Uterus (tissue), 4 donors: ENCODE data around the gene RBP5. TPM values are rescaled to one million over a fixed set of nuclear protein-coding genes. Genes with fewer than 3 reads are reported as not detected.
A peak's percentile ranks its signal among the peaks of the same experiment; 100 is the strongest.
"Not testable (repeated sequence)": the region's sequence is repeated elsewhere in the genome, so short reads cannot be mapped to it uniquely, and the experiment has no call there.

Source experiments
- DNase-seq, 2 donors: peaks; one replicate each; pipeline ENCODE4 v3.0.0-alpha.2; 2019 to 2020
- H3K27ac ChIP-seq, 2 donors: fragments of 200-600 bp; sonication (generic); 1 replicate in 1 of 2; 2 replicates in 1 of 2; pipeline ENCODE4 v1.5.1; 2016 to 2018
- H3K27me3 ChIP-seq, 2 donors: fragments of 200-600 bp; sonication (generic); one replicate each; pipeline ENCODE4 v1.5.1; 2018 to 2019; ENCODE audit warnings: control low read depth in 1 of 2
- H3K36me3 ChIP-seq, 2 donors: fragments of 200-600 bp; sonication (generic); one replicate each; pipeline ENCODE4 v1.5.1; 2019; ENCODE audit warnings: control low read depth in 1 of 2
- H3K4me1 ChIP-seq, 2 donors: fragments of 200-600 bp; sonication (generic); one replicate each; pipeline ENCODE4 v1.5.1; 2018 to 2019; ENCODE audit warnings: control low read depth in 1 of 2
- H3K4me3 ChIP-seq, 2 donors: fragments of 200-600 bp; sonication (generic); 1 replicate in 1 of 2; 2 replicates in 1 of 2; pipeline ENCODE4 v1.5.1; 2018 to 2019; ENCODE audit warnings: mild to moderate bottlenecking in 1 of 2
- H3K9me3 ChIP-seq, 2 donors: fragments of 200-600 bp; sonication (generic); one replicate each; pipeline ENCODE4 v1.5.1; 2019; ENCODE audit warnings: control low read depth in 1 of 2
- CTCF ChIP-seq, 4 experiments: fragments of 200-600 bp in 2 of 4; fragments of 450-650 bp in 2 of 4; sonication (generic) in 2 of 4; IDR thresholded peaks; one replicate each; pipeline ENCODE4 v1.5.1; 2016 to 2019; ENCODE audit warnings: antibody characterized with exemption in 4 of 4, mild to moderate bottlenecking in 2 of 4, moderate library complexity in 1 of 4
- POLR2A ChIP-seq, 2 donors: fragments of 450-650 bp; IDR thresholded peaks; one replicate each; pipeline ENCODE4 v1.6.1; 2016; ENCODE audit warnings: antibody characterized with exemption in 2 of 2, mild to moderate bottlenecking in 1 of 2, moderate library complexity in 1 of 2
- intact Hi-C: fragments of 100-400 bp; cut with DNase I; formaldehyde crosslinking; loops from one replicate; pipeline ENCODE4 v1.15.1; 2023; ENCODE audit warnings: low total_unique reads
- total RNA-seq, 4 donors: library from RNA; depleted of rRNA in 3 of 4; stranded (reverse); fragments of >200 nt in 3 of 4; gene quantifications; one replicate each; pipeline versions ENCODE4 v1.1.0 to v1.2.4, GENCODE V29; 2014 to 2023
- donor health status: DM: yes; HTN: yes; CAD: no.

The RBP5 gene
- total RNA-seq, 4 donors from 2014 or later = 2.4 to 26.5 (median 8.2) TPM; not detected in 1

- Histone ChIP-seq H3K36me3 (no peaks in the 10 kb centered on the region), H3K27ac (peak overlapping the region; percentile 96 to 98), H3K4me3 (peak overlapping the region; percentile 63 to 70), H3K9me3 (no peaks in the 10 kb centered on the region), H3K4me1 (peaks cover 0 to 3% of the 10 kb centered on the region in 2 donors), H3K27me3 (no peaks in the 10 kb centered on the region)
- TF ChIP-seq POLR2A (IDR thresholded peaks at IDR 0.05) (peak; percentile 47 to 55), CTCF (IDR thresholded peaks at IDR 0.05) (no peak)
- intact Hi-C loops = loop anchor here (5.0 kb wide), 1 partner anchor 46 kb away; the partner anchor contains the start of gene C1S
- DNase-seq = peak; percentile 79 to 80
Measured at GRCh38 chr12:7108003-7108795, 20.5 kb downstream of the RBP5 start.

- H3K4me1 ChIP-seq = peaks cover 0 to 3% of the 10 kb centered on the region in 2 donors
- H3K27ac ChIP-seq = peak overlapping the region; percentile 96 to 98
- intact Hi-C loops = loop anchor here (5.0 kb wide), 1 partner anchor 45 kb away; the partner anchor contains the start of gene C1S
- DNase-seq = no peak
- peak overlapping the region; percentile 63 to 70 for H3K4me3 ChIP-seq
- H3K27me3 ChIP-seq = no peaks in the 10 kb centered on the region
- TF ChIP-seq POLR2A (IDR thresholded peaks at IDR 0.05) (no peak), CTCF (IDR thresholded peaks at IDR 0.05) (no peak)
- no peaks in the 10 kb centered on the region for H3K9me3 ChIP-seq
- no peaks in the 10 kb centered on the region for H3K36me3 ChIP-seq
Measured at GRCh38 chr12:7107636-7108002, 21.1 kb downstream of the RBP5 start.

GRCh38 chr12:7107181-7107580, 21.5 kb downstream of the RBP5 start:
- H3K9me3 ChIP-seq, DNase-seq, H3K4me1 ChIP-seq, H3K36me3 ChIP-seq, H3K27me3 ChIP-seq: not testable (repeated sequence)
- intact Hi-C loops = loop anchor here (5.0 kb wide), 1 partner anchor 45 kb away; the partner anchor contains the start of gene C1S
- Histone ChIP-seq H3K27ac (peak overlapping the region; percentile 53 to 98), H3K4me3 (peak overlapping the region in 1 of 2 donors; percentile 10)

- intact Hi-C loops = loop anchor here (5.0 kb wide), 1 partner anchor 44 kb away; the partner anchor contains the start of gene C1S
- H3K4me3 ChIP-seq = no peak overlapping the region
- H3K27ac ChIP-seq = no peak overlapping the region
- no peaks in the 10 kb centered on the region for H3K36me3 ChIP-seq
- DNase-seq = no peak
- TF ChIP-seq POLR2A (IDR thresholded peaks at IDR 0.05) (no peak), CTCF (IDR thresholded peaks at IDR 0.05) (no peak)
- H3K9me3 ChIP-seq = no peaks in the 10 kb centered on the region
- no peaks in the 10 kb centered on the region for H3K27me3 ChIP-seq
- H3K4me1 ChIP-seq = peaks cover 0 to 3% of the 10 kb centered on the region in 2 donors
Measured at GRCh38 chr12:7106082-7106481, 22.6 kb downstream of the RBP5 start.

GRCh38 chr12:7103837-7104584, 24.7 kb downstream of the RBP5 start:
- no peak for DNase-seq
- no peak for TF ChIP-seq CTCF (IDR thresholded peaks at IDR 0.05)
- TF ChIP-seq POLR2A (IDR thresholded peaks at IDR 0.05) = no peak

More at GRCh38 chr12:7103837-7104584, 24.7 kb downstream of the RBP5 start:
- intact Hi-C loops = no loop called here
- H3K27me3 ChIP-seq = no peaks in the 10 kb centered on the region
- peaks cover 0 to 3% of the 10 kb centered on the region in 2 donors for H3K4me1 ChIP-seq
- H3K4me3 ChIP-seq = no peak overlapping the region
- no peaks in the 10 kb centered on the region for H3K36me3 ChIP-seq
- H3K27ac ChIP-seq = no peak overlapping the region
- H3K9me3 ChIP-seq = no peaks in the 10 kb centered on the region
